K562 (cell line): Measurements from ENCODE around the gene RNF43. TPM values are rescaled to one million over a fixed set of nuclear protein-coding genes. Genes with fewer than 3 reads are reported as not detected.

Experiments used
- ATAC-seq: fragments of 200-7000 bp; cut with Tn5 transposase; 3 replicates; pipeline ENCODE4 v1.9.1; 2020; ENCODE audit warnings: moderate library complexity
- BruUV-seq: library from RNA; stranded (reverse); fragments of 400-500 nt; replicated peaks from 2 replicates; lab custom pipeline; 2021; lab: Mats Ljungman, UMichigan
- CTCF ChIA-PET: fragments of 300-600 bp; formaldehyde crosslinking; extraction: SDS; loops from one replicate; lab custom pipeline; 2021; ENCODE audit warnings: low intra/inter-chr PET ratio; lab: Yijun Ruan, JAX
- POLR2A ChIA-PET: fragments of 300-600, 350-650 bp; sonication (Branson Sonifier 250); formaldehyde crosslinking; extraction: SDS; loops from one replicate; lab custom pipeline; 2021; ENCODE audit warnings: antibody characterized with exemption, inconsistent platforms; lab: Yijun Ruan, JAX
- DNase-seq, 4 experiments: peaks; one replicate each; pipeline versions ENCODE4 v3.0.0 to v3.0.0-alpha.2; 2011 to 2018; ENCODE audit warnings: low spot score in 3 of 4, mixed read lengths in 3 of 4; ENCODE audit errors: extremely low read depth in 1 of 4
- FAIRE-seq: peaks from 2 replicates; lab custom pipeline; 2011; peaks lifted over from hg19 to GRCh38; lab: Jason Lieb, UNC
- H2AFZ ChIP-seq: 2 replicates; pipeline ENCODE4 v1.6.0; 2011; ENCODE audit warnings: low read depth, low read length, control low read depth, inconsistent platforms
- H3K27ac ChIP-seq: fragments of 200-600 bp; 3 replicates; pipeline ENCODE4 v1.8.0; 2011; ENCODE audit warnings: low read depth, mild to moderate bottlenecking, control low read depth, inconsistent platforms, low read length, moderate library complexity, mixed read lengths; ENCODE audit errors: extremely low read depth
- H3K27me3 ChIP-seq, 2 experiments: fragments of 300-600 bp in 1 of 2; 2 replicates in 1 of 2; 3 replicates in 1 of 2; pipeline versions ENCODE4 v1.6.0 to v1.8.0; 2011; ENCODE audit warnings: inconsistent platforms in 2 of 2, low read length in 2 of 2, mild to moderate bottlenecking in 1 of 2, mixed read lengths in 1 of 2, moderate library complexity in 1 of 2; ENCODE audit not compliant: control insufficient read depth in 2 of 2, insufficient read depth in 2 of 2
- H3K36me3 ChIP-seq: fragments of 300-600 bp; 3 replicates; pipeline ENCODE4 v1.8.0; 2011; ENCODE audit warnings: mild to moderate bottlenecking, low read length, inconsistent platforms; ENCODE audit not compliant: control insufficient read depth, insufficient read depth
- H3K4me1 ChIP-seq, 2 experiments: fragments of 200-600 bp in 1 of 2; replicated peaks in 1 of 2; 2 replicates in 1 of 2; 3 replicates in 1 of 2; pipeline versions ENCODE4 v1.5.1 to v1.8.0; 2011; ENCODE audit warnings: inconsistent platforms in 2 of 2, low read length in 2 of 2, mild to moderate bottlenecking in 1 of 2, mixed read lengths in 1 of 2, moderate library complexity in 1 of 2; ENCODE audit not compliant: control insufficient read depth in 2 of 2, insufficient read depth in 2 of 2
- H3K4me2 ChIP-seq: 2 replicates; pipeline ENCODE4 v1.6.1; 2011; ENCODE audit warnings: low read length, control low read depth, inconsistent platforms, mixed read lengths; ENCODE audit not compliant: insufficient read depth
- H3K4me3 ChIP-seq: fragments of 200-600 bp; sonication (generic), shearing (Covaris generic); 2 replicates; pipeline ENCODE4 v1.5.1; 2016; ENCODE audit warnings: control low read depth, inconsistent platforms
- H3K79me2 ChIP-seq: fragments of 200-600 bp; 3 replicates; pipeline ENCODE4 v1.8.0; 2011; ENCODE audit warnings: low read length, inconsistent platforms; ENCODE audit not compliant: control insufficient read depth, insufficient read depth
- H3K9ac ChIP-seq, 2 experiments: 2 replicates each; pipeline versions ENCODE4 v1.6.0 to v1.6.1; 2011; ENCODE audit warnings: low read depth in 2 of 2, low read length in 2 of 2, control low read depth in 1 of 2, inconsistent platforms in 1 of 2, mild to moderate bottlenecking in 1 of 2, mixed read lengths in 1 of 2; ENCODE audit not compliant: insufficient read depth in 1 of 2
- H3K9me1 ChIP-seq: one replicate; pipeline ENCODE4 v1.6.0; 2011; ENCODE audit warnings: inconsistent platforms, mild to moderate bottlenecking, low read length, moderate library complexity; ENCODE audit not compliant: control insufficient read depth, insufficient read depth
- H3K9me3 ChIP-seq: replicated peaks from 2 replicates; pipeline ENCODE4 v1.5.1; 2011; ENCODE audit warnings: low read depth, low read length, inconsistent platforms; ENCODE audit not compliant: control insufficient read depth, insufficient read depth
- H4K20me1 ChIP-seq: replicated peaks from 2 replicates; pipeline ENCODE4 v1.6.1; 2011; ENCODE audit warnings: low read length, inconsistent platforms, mixed read lengths; ENCODE audit not compliant: control insufficient read depth, insufficient read depth
- BMI1 ChIP-seq: fragments of 150-350 bp; IDR thresholded peaks from 2 replicates; pipeline ENCODE4 v1.6.1; 2014; ENCODE audit warnings: low read length
- CBFA2T3 ChIP-seq: fragments of 450-650 bp; IDR thresholded peaks from 2 replicates; pipeline ENCODE4 v1.6.1; 2017
- HDAC1 ChIP-seq, 2 experiments: fragments of 450-650 bp; IDR thresholded peaks; 2 replicates each; pipeline ENCODE4 v1.6.1; 2016 to 2017; ENCODE audit warnings: inconsistent platforms in 1 of 2, mild to moderate bottlenecking in 1 of 2, moderate library complexity in 1 of 2
- KDM1A ChIP-seq, 2 experiments: fragments of 450-650 bp; IDR thresholded peaks; 2 replicates each; pipeline ENCODE4 v1.6.1; 2016; ENCODE audit warnings: mild to moderate bottlenecking in 2 of 2
- MIER1 ChIP-seq: fragments of 450-650 bp; IDR thresholded peaks from 2 replicates; pipeline ENCODE4 v1.6.1; 2016; ENCODE audit warnings: antibody characterized with exemption, mild to moderate bottlenecking, low read depth
- NFE2 ChIP-seq: IDR thresholded peaks from 2 replicates; pipeline ENCODE4 v1.6.1; 2014; ENCODE audit warnings: antibody characterized with exemption, low read depth
- RCOR1 ChIP-seq, 2 experiments: IDR thresholded peaks; 2 replicates each; pipeline ENCODE4 v1.6.1; 2012; ENCODE audit warnings: low read depth in 2 of 2, low read length in 2 of 2, borderline replicate concordance in 1 of 2, improper control_type of control experiment in 1 of 2
- SOX6 ChIP-seq: fragments of 450-650 bp; IDR thresholded peaks from 2 replicates; pipeline ENCODE4 v1.6.1; 2014; ENCODE audit warnings: mild to moderate bottlenecking
- ZFP1 ChIP-seq: fragments of 450-650 bp; formaldehyde crosslinking; IDR thresholded peaks from 2 replicates; pipeline ENCODE4 v1.4.0; 2020; ENCODE audit warnings: mild to moderate bottlenecking, mixed read lengths
- WGBS: fragments of 100-300 bp; shearing (Covaris generic); methylation state at CpG from one replicate; pipeline ENCODE4 v1.1.6; 2016; ENCODE audit warnings: low coverage, mixed read lengths; ENCODE audit not compliant: insufficient coverage; ENCODE audit errors: missing lambda C conversion rate; 5-methylcytosine and 5-hydroxymethylcytosine counted together
- in situ Hi-C: fragments of 300-500 bp; cut with MboI; formaldehyde crosslinking; loops from 4 replicates; pipeline ENCODE4 v1.15.0; 2018; ENCODE audit warnings: inconsistent platforms, mixed read lengths
- intact Hi-C: fragments of 100-400 bp; cut with micrococcal nuclease; formaldehyde crosslinking; loops from 2 replicates; pipeline ENCODE4 v1.14.2; 2022
- polyA plus RNA-seq, 8 experiments: library from polyadenylated mRNA; depleted of rRNA in 4 of 8; stranded (reverse) in 5 of 8; unstranded in 3 of 8; fragments of >200 nt; fragmentation: Nextera tagmentation in 2 of 8; fragmentation: Illumina TruSeq in 1 of 8; extraction: Ambion mirVana in 2 of 8; extraction: Trizol in 1 of 8; gene quantifications; 2 replicates each; pipeline versions ENCODE4 v1.2.1 to v1.2.3, GENCODE V29; 2011 to 2014; ENCODE audit warnings: inconsistent platforms in 1 of 8, missing spikeins in 1 of 8
- total RNA-seq, 7 experiments: library from RNA; depleted of rRNA in 6 of 7; stranded (reverse); fragments of >200 nt in 6 of 7; fragmentation: Illumina TruSeq in 2 of 7; extraction: Trizol in 2 of 7; gene quantifications; 2 replicates each; pipeline versions ENCODE4 v1.2.1 to v1.2.3, GENCODE V29; 2011 to 2021; ENCODE audit warnings: low replicate concordance in 1 of 7
- TF ChIP-seq, protein P1 (sequence below): fragments of 450-650 bp; formaldehyde crosslinking; IDR thresholded peaks from 2 replicates; pipeline ENCODE4 v1.4.0; 2020; ENCODE audit warnings: mild to moderate bottlenecking

Gene RNF43
- total and polyA plus RNA-seq, 9 of the 15 experiments (the other 6 are each of a cell fraction or from before 2014, with no cell fraction given), result 0.29 to 2.7 (median 1.4) TPM

- intact Hi-C loops, result no loop called here
- Histone ChIP-seq H4K20me1 (no peaks in the 10 kb centered on the region), H3K4me2 (no peak overlapping the region), H3K9me3 (no peaks in the 10 kb centered on the region; the same call in 1 of the 2 replicates), H3K36me3 (no peaks in the 10 kb centered on the region), H2AFZ (no peak overlapping the region), H3K27me3 (no peaks in the 10 kb centered on the region), H3K9ac (no peak overlapping the region), H3K4me1 (peaks cover 11 to 28% of the 10 kb centered on the region in 2 experiments), H3K79me2 (no peaks in the 10 kb centered on the region; the same call in 2 of the 3 replicates), H3K9me1 (no peaks in the 10 kb centered on the region), H3K27ac (no peak overlapping the region), H3K4me3 (no peak overlapping the region)
- ATAC-seq (no peak), FAIRE-seq (no peak), DNase-seq (no peak)
- no TSS peak for BruUV-seq
- in situ Hi-C loops, result no loop called here
- WGBS, result 26% methylated on average over 3 of the region's 3 CpGs
- ChIA-PET CTCF (no interaction called here), POLR2A (interaction anchor here (0.8 to 1.4 kb wide), 3 partner anchors 10 to 64 kb away, joined by 4 to 5 read pairs (median 4); no protein-coding TSS in a partner anchor)
- TF ChIP-seq MIER1 (no peak), BMI1 (no peak), KDM1A (IDR thresholded peaks at IDR 0.05) (peak; percentile 43 to 55; a peak in 3 of 4 replicates), NFE2 (peak; percentile 30; the same call in 1 of the 2 replicates), ZFP1 (CRISPR knock-in tag) (peak; percentile 75), RCOR1 (IDR thresholded peaks at IDR 0.05; ENCODE audit: borderline replicate concordance in 1 of 2, low read depth in 2 of 2, low read length in 2 of 2) (peak in 1 of 2 experiments; percentile 90; a peak in 2 of 4 replicates), HDAC1 (IDR thresholded peaks at IDR 0.05) (0 out of 4 replicates have a peak, but pooled peaks of 1 of the 2 experiments have one; percentile 26), CBFA2T3 (peak; percentile 55), SOX6 (peak; percentile 44)
- TF ChIP-seq, protein P1, sequence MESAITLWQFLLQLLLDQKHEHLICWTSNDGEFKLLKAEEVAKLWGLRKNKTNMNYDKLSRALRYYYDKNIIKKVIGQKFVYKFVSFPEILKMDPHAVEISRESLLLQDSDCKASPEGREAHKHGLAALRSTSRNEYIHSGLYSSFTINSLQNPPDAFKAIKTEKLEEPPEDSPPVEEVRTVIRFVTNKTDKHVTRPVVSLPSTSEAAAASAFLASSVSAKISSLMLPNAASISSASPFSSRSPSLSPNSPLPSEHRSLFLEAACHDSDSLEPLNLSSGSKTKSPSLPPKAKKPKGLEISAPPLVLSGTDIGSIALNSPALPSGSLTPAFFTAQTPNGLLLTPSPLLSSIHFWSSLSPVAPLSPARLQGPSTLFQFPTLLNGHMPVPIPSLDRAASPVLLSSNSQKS (CRISPR knock-in tag), result no peak
Measured at GRCh38 chr17:58394534-58395223, 22.7 kb downstream of the RNF43 start.
